SK-N-SH treated with all-trans-retinoic acid at 6 μM for 48 hours (cell line): ENCODE measurements around the gene ARHGAP44.

Experiments
- ATAC-seq: fragments of 200-7000 bp; cut with Tn5 transposase; 3 replicates; pipeline ENCODE4 v1.9.1; 2020; ENCODE audit warnings: mild to moderate bottlenecking, moderate library complexity
- ARNTL ChIP-seq: fragments of 450-650 bp; formaldehyde crosslinking; IDR thresholded peaks from 2 replicates; pipeline ENCODE4 v1.5.0; 2020; ENCODE audit warnings: low read depth, mild to moderate bottlenecking, moderate library complexity, borderline replicate concordance
- BACH2 ChIP-seq: fragments of 250-450 bp; sonication (Bioruptor Pico); IDR thresholded peaks from 2 replicates; pipeline ENCODE4 v1.9.0; 2021; ENCODE audit warnings: mild to moderate bottlenecking, borderline replicate concordance
- CREB5 ChIP-seq: fragments of 250-450 bp; sonication (Bioruptor Pico); IDR thresholded peaks from 2 replicates; pipeline ENCODE4 v1.5.1; 2020; ENCODE audit warnings: low read depth, mild to moderate bottlenecking, moderate library complexity
- CSDC2 ChIP-seq: fragments of 250-450 bp; sonication (Bioruptor Pico); IDR thresholded peaks from 2 replicates; pipeline ENCODE4 v1.5.0; 2020; ENCODE audit warnings: mild to moderate bottlenecking, moderate library complexity
- CSRNP3 ChIP-seq: fragments of 250-450 bp; sonication (Bioruptor Pico); IDR thresholded peaks from 2 replicates; pipeline ENCODE4 v1.5.1; 2021; ENCODE audit warnings: mild to moderate bottlenecking, moderate library complexity
- ESRRG ChIP-seq: fragments of 250-450 bp; sonication (Bioruptor Pico); IDR thresholded peaks from 2 replicates; pipeline ENCODE4 v1.6.1; 2021; ENCODE audit warnings: mild to moderate bottlenecking
- GLIS3 ChIP-seq: fragments of 250-450 bp; sonication (Bioruptor Pico); IDR thresholded peaks from 2 replicates; pipeline ENCODE4 v1.5.0; 2020; ENCODE audit warnings: mild to moderate bottlenecking, moderate library complexity
- ISL1 ChIP-seq: fragments of 250-450 bp; sonication (Bioruptor Pico); IDR thresholded peaks from 2 replicates; pipeline ENCODE4 v2.1.2; 2022; ENCODE audit warnings: mild to moderate bottlenecking, moderate library complexity
- OSR1 ChIP-seq: fragments of 250-450 bp; sonication (Bioruptor Pico); IDR thresholded peaks from 2 replicates; pipeline ENCODE4 v1.8.0; 2022; ENCODE audit warnings: moderate library complexity, mild to moderate bottlenecking, inconsistent platforms
- PPARA ChIP-seq: fragments of 250-450 bp; sonication (Bioruptor Pico); IDR thresholded peaks from 2 replicates; pipeline ENCODE4 v1.5.0; 2020; ENCODE audit warnings: mild to moderate bottlenecking, borderline replicate concordance
- RARB ChIP-seq: fragments of 250-450 bp; sonication (Bioruptor Pico); IDR thresholded peaks from 2 replicates; pipeline ENCODE4 v1.8.0; 2021; ENCODE audit warnings: mild to moderate bottlenecking, moderate library complexity
- SNAI2 ChIP-seq: fragments of 250-450 bp; sonication (Bioruptor Pico); IDR thresholded peaks from 2 replicates; pipeline ENCODE4 v1.5.0; 2020; ENCODE audit warnings: mild to moderate bottlenecking, moderate library complexity
- TOX ChIP-seq: fragments of 250-450 bp; sonication (Bioruptor Pico); IDR thresholded peaks from 2 replicates; pipeline ENCODE4 v1.8.0; 2021; ENCODE audit warnings: mild to moderate bottlenecking, moderate library complexity, borderline replicate concordance
- TSHZ2 ChIP-seq: fragments of 250-450 bp; sonication (Bioruptor Pico); IDR thresholded peaks from 2 replicates; pipeline ENCODE4 v1.5.0; 2020; ENCODE audit warnings: mild to moderate bottlenecking, moderate library complexity
- ZFP3 ChIP-seq: fragments of 250-450 bp; sonication (Bioruptor Pico); IDR thresholded peaks from 2 replicates; pipeline ENCODE4 v1.5.0; 2020; ENCODE audit warnings: mild to moderate bottlenecking, moderate library complexity
- ZFP30 ChIP-seq: fragments of 450-650 bp; formaldehyde crosslinking; IDR thresholded peaks from 2 replicates; pipeline ENCODE4 v1.5.0; 2022; ENCODE audit warnings: mild to moderate bottlenecking, moderate library complexity
- ZNF565 ChIP-seq: fragments of 450-650 bp; formaldehyde crosslinking; conservative IDR thresholded peaks from 2 replicates; pipeline ENCODE4 v1.5.0; 2020; ENCODE audit warnings: low read depth, mild to moderate bottlenecking, moderate library complexity
- ZNF70 ChIP-seq: fragments of 450-650 bp; formaldehyde crosslinking; IDR thresholded peaks from 2 replicates; pipeline ENCODE4 v1.5.0; 2020; ENCODE audit warnings: mild to moderate bottlenecking, moderate library complexity
- ZNF8 ChIP-seq: fragments of 450-650 bp; formaldehyde crosslinking; IDR thresholded peaks from 2 replicates; pipeline ENCODE4 v1.5.0; 2020; ENCODE audit warnings: mild to moderate bottlenecking, moderate library complexity

ARHGAP44 gene

GRCh38 chr17:13017655-13018459 is 228.6 kb downstream of the ARHGAP44 start, which contains the start of gene ELAC2 (continued):
- no peak for TF ChIP-seq ZNF70 (CRISPR knock-in tag)
- no peak for TF ChIP-seq ESRRG
- TF ChIP-seq ZFP3 = no peak
- TF ChIP-seq ZFP30 (CRISPR knock-in tag) = no peak
- no peak for TF ChIP-seq PPARA (CRISPR knock-in tag)
- no peak for TF ChIP-seq CSDC2 (CRISPR knock-in tag)
- TF ChIP-seq ZNF565 (CRISPR knock-in tag) = no peak
- TF ChIP-seq, all 23 proteins: peak for 0

GRCh38 chr17:13024016-13024415 is 234.7 kb downstream of the ARHGAP44 start:
- TF ChIP-seq ZFP30 (CRISPR knock-in tag) (no peak), PPARA (CRISPR knock-in tag) (no peak), TSHZ2 (CRISPR knock-in tag) (no peak), TOX (CRISPR knock-in tag) (no peak), SNAI2 (no peak), ZNF8 (CRISPR knock-in tag) (no peak), ZNF70 (CRISPR knock-in tag) (no peak), GLIS3 (CRISPR knock-in tag) (no peak), CSRNP3 (no peak), CREB5 (CRISPR knock-in tag) (no peak)
- TF ChIP-seq, all 23 proteins: peak for 0
- ATAC-seq = peak; percentile 42

- peak; percentile 99 for ATAC-seq
- no peak for TF ChIP-seq ISL1 (CRISPR knock-in tag)
- TF ChIP-seq TOX (CRISPR knock-in tag) = no peak
- TF ChIP-seq TSHZ2 (CRISPR knock-in tag) = no peak
- no peak for TF ChIP-seq ARNTL
- no peak for TF ChIP-seq ESRRG
- TF ChIP-seq RARB (CRISPR knock-in tag) = no peak
- TF ChIP-seq CSRNP3 = no peak
- TF ChIP-seq SNAI2 = no peak
- TF ChIP-seq OSR1 (CRISPR knock-in tag) = no peak
- no peak for TF ChIP-seq BACH2 (CRISPR knock-in tag)
- no peak for TF ChIP-seq PPARA (CRISPR knock-in tag)
- TF ChIP-seq, all 23 proteins: peak for 0
Observed at GRCh38 chr17:13024526-13025257, 235.4 kb downstream of the ARHGAP44 start.
